Astrocyte (in vitro differentiated cells and primary cell): Measurements from ENCODE around the gene STAP2. TPM values are rescaled to one million over a fixed set of nuclear protein-coding genes. Genes with fewer than 3 reads are reported as not detected.

ENCODE experiments used
- DNase-seq: peaks from one replicate; pipeline ENCODE4 v3.0.0-alpha.2; 2010; ENCODE audit warnings: low read depth
- FAIRE-seq: peaks from 2 replicates; lab custom pipeline; 2011; peaks lifted over from hg19 to GRCh38; lab: Jason Lieb, UNC
- H2AFZ ChIP-seq: 2 replicates; pipeline ENCODE4 v1.6.0; 2012; ENCODE audit warnings: low read depth, low read length, inconsistent platforms
- H3K27ac ChIP-seq: 2 replicates; pipeline ENCODE4 v1.5.1; 2011; ENCODE audit warnings: low read depth, low read length, inconsistent platforms
- H3K27me3 ChIP-seq: 2 replicates; pipeline ENCODE4 v1.6.0; 2011; ENCODE audit warnings: low read length, inconsistent platforms; ENCODE audit not compliant: insufficient read depth
- H3K36me3 ChIP-seq: 2 replicates; pipeline ENCODE4 v1.5.1; 2011; ENCODE audit warnings: low read length, inconsistent platforms; ENCODE audit not compliant: insufficient read depth
- H3K4me1 ChIP-seq: 2 replicates; pipeline ENCODE4 v1.5.1; 2011; ENCODE audit warnings: low read length, inconsistent platforms; ENCODE audit not compliant: insufficient read depth
- H3K4me2 ChIP-seq: 2 replicates; pipeline ENCODE4 v1.6.0; 2012; ENCODE audit warnings: low read length, inconsistent platforms
- H3K4me3 ChIP-seq: 2 replicates; pipeline ENCODE4 v1.5.1; 2011; ENCODE audit warnings: low read depth, mild to moderate bottlenecking, low read length, inconsistent platforms; ENCODE audit not compliant: insufficient read depth
- H3K79me2 ChIP-seq: 2 replicates; pipeline ENCODE4 v1.6.0; 2012; ENCODE audit warnings: mild to moderate bottlenecking, low read length, inconsistent platforms; ENCODE audit not compliant: insufficient read depth
- H3K9ac ChIP-seq: 2 replicates; pipeline ENCODE4 v1.6.0; 2012; ENCODE audit warnings: mild to moderate bottlenecking, low read length, inconsistent platforms
- H3K9me3 ChIP-seq: 2 replicates; pipeline ENCODE4 v1.5.1; 2012; ENCODE audit warnings: low read depth, mild to moderate bottlenecking, low read length, inconsistent platforms; ENCODE audit not compliant: insufficient read depth
- H4K20me1 ChIP-seq: 2 replicates; pipeline ENCODE4 v1.6.0; 2012; ENCODE audit warnings: low read length, inconsistent platforms; ENCODE audit not compliant: insufficient read depth
- H3K27ac Mint-ChIP-seq: one replicate; pipeline ENCODE4 v1.8.0; 2021; ENCODE audit warnings: mild to moderate bottlenecking, mixed read lengths; ENCODE audit not compliant: unreplicated experiment
- H3K27me3 Mint-ChIP-seq: one replicate; pipeline ENCODE4 v1.8.0; 2021; ENCODE audit warnings: low read depth, mixed read lengths; ENCODE audit not compliant: unreplicated experiment
- H3K36me3 Mint-ChIP-seq: one replicate; pipeline ENCODE4 v1.8.0; 2021; ENCODE audit warnings: low read depth, mixed read lengths; ENCODE audit not compliant: unreplicated experiment
- H3K4me1 Mint-ChIP-seq: one replicate; pipeline ENCODE4 v1.8.0; 2021; ENCODE audit warnings: low read depth, mixed read lengths; ENCODE audit not compliant: unreplicated experiment
- H3K4me3 Mint-ChIP-seq: one replicate; pipeline ENCODE4 v1.8.0; 2021; ENCODE audit warnings: mild to moderate bottlenecking, moderate library complexity, mixed read lengths; ENCODE audit not compliant: unreplicated experiment
- H3K9me3 Mint-ChIP-seq: one replicate; pipeline ENCODE4 v1.8.0; 2021; ENCODE audit warnings: mild to moderate bottlenecking, mixed read lengths; ENCODE audit not compliant: unreplicated experiment
- CTCF ChIP-seq: IDR thresholded peaks from 2 replicates; pipeline ENCODE4 v1.5.1; 2011; ENCODE audit warnings: low read depth, mild to moderate bottlenecking, inconsistent platforms, low read length, moderate library complexity; ENCODE audit not compliant: insufficient read depth
- EZH2 ChIP-seq: IDR thresholded peaks from 2 replicates; pipeline ENCODE4 v1.6.1; 2012; ENCODE audit warnings: mild to moderate bottlenecking, low read length, inconsistent platforms; ENCODE audit not compliant: insufficient read depth
- total RNA-seq: library from RNA; stranded (reverse); gene quantifications from 2 replicates; pipeline ENCODE4 v1.2.1, GENCODE V29; 2021

Gene STAP2
- total RNA-seq, 1 donor from 2014 or later, result 5.3 TPM

- Mint-ChIP-seq H3K9me3 (no peaks in the 10 kb centered on the region), H3K4me1 (peaks cover 38% of the 10 kb centered on the region), H3K36me3 (peaks cover 9% of the 10 kb centered on the region), H3K27ac (peak overlapping the region; percentile 69), H3K27me3 (no peaks in the 10 kb centered on the region), H3K4me3 (no peak overlapping the region)
- Histone ChIP-seq H3K4me2 (peak overlapping the region; percentile 55), H3K79me2 (peaks cover 94% of the 10 kb centered on the region), H4K20me1 (peaks cover 95% of the 10 kb centered on the region), H3K27ac (no peak overlapping the region), H3K27me3 (no peaks in the 10 kb centered on the region), H2AFZ (no peak overlapping the region), H3K9me3 (no peaks in the 10 kb centered on the region), H3K36me3 (no peaks in the 10 kb centered on the region), H3K9ac (peak overlapping the region; percentile 39), H3K4me1 (peaks cover 56% of the 10 kb centered on the region), H3K4me3 (no peak overlapping the region)
- FAIRE-seq (no peak), DNase-seq (no peak)
- no peak for TF ChIP-seq CTCF
- no peak for TF ChIP-seq EZH2
Observed at GRCh38 chr19:4376991-4377781, 38.6 kb upstream of the STAP2 start.

- H3K79me2 ChIP-seq, result peaks cover 97% of the 10 kb centered on the region
- H2AFZ ChIP-seq, result no peak overlapping the region
- H3K36me3 Mint-ChIP-seq, result peaks cover 9% of the 10 kb centered on the region
- H3K36me3 ChIP-seq, result no peaks in the 10 kb centered on the region
- DNase-seq, result no peak
- H3K4me1 ChIP-seq, result peaks cover 56% of the 10 kb centered on the region
- H3K4me2 ChIP-seq, result peak overlapping the region; percentile 55
- peak overlapping the region; percentile 39 for H3K9ac ChIP-seq
- H4K20me1 ChIP-seq, result peaks cover 96% of the 10 kb centered on the region
- FAIRE-seq, result no peak
- H3K27me3 Mint-ChIP-seq, result no peaks in the 10 kb centered on the region
- H3K4me3 ChIP-seq, result no peak overlapping the region
- H3K27me3 ChIP-seq, result no peaks in the 10 kb centered on the region
- H3K27ac ChIP-seq, result no peak overlapping the region
- no peak overlapping the region for H3K4me3 Mint-ChIP-seq
- H3K27ac Mint-ChIP-seq, result peak overlapping the region; percentile 69
- peaks cover 38% of the 10 kb centered on the region for H3K4me1 Mint-ChIP-seq
- TF ChIP-seq EZH2 (no peak), CTCF (no peak)
- no peaks in the 10 kb centered on the region for H3K9me3 ChIP-seq
- no peaks in the 10 kb centered on the region for H3K9me3 Mint-ChIP-seq
Observed at GRCh38 chr19:4376671-4376990, 38.0 kb upstream of the STAP2 start.
